Lung microvascular endothelial cell (primary cell): ENCODE results near the gene PRG2. TPM values are rescaled to one million over a fixed set of nuclear protein-coding genes. Genes with fewer than 3 reads are reported as not detected.
"Not testable (repeated sequence)": the region's sequence is repeated elsewhere in the genome, so short reads cannot be mapped to it uniquely, and the experiment has no call there.

Source experiments
- DNase-seq, 2 donors: peaks; one replicate each; pipeline versions ENCODE4 v3.0.0 to v3.0.0-alpha.2; 2010; ENCODE audit warnings: low read depth in 2 of 2
- total RNA-seq: library from RNA; depleted of rRNA; stranded (reverse); fragments of >200 nt; gene quantifications from 2 replicates; pipeline ENCODE4 v1.2.1, GENCODE V29; 2014

The PRG2 gene
- total RNA-seq, 1 donor from 2014 or later: not detected

GRCh38 chr11:57348636-57349313 is 41.7 kb downstream of the PRG2 start:
- no peak for DNase-seq

- DNase-seq: no peak
Observed at GRCh38 chr11:57348052-57348451, 42.4 kb downstream of the PRG2 start.

DNA sequence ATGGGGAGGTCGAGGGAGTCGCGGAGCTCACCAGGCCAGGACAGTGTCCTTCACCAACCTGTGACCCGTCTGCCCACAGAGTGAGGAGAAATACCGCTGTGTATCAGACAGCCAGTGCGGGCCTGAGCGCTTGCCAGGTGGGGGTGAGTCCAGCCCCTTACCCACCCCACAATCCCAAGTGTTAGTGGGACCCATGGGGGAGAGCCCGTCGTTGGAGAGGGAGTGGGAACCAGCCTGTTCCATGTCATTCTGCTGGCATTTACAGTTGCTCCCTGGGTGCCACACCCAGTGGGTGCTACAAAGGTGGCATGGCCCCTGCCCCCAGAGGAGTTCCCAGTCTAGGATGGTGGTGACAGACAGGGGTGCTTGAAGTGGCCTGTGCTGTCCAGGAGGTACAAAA is 43.1 kb downstream of the PRG2 start:
- DNase-seq: no peak

DNA sequence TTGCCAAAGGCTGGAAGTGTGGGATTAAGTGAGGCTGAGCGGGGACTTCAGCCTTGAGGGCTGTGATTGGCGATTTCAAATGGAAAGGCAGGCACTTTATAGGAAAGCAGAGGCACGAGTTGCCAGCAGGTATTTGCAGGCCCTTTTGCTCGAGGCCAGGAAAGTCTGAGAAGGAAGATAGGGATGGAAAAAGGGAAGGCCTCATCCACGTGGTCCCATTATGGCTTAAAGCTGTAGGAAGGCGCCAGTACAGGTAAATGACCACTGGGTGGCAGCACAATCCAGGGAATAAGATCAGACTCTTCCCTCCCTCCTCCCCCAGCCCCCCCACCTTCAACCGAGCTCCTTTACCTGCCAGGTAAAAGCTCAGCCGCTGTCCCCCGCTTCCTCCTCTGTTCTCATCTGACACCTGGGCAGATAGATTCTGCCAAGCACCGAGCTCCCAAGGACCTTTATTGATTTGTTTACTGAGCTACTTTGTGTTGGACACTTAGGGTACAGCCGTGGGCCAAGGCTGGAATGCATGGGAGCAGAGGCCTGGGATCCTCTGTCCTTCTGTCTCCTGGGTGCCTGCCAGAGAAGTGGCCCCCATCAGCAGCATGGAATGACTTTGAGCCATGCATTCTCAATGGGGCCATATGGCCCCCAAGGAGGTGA is 44.8 kb downstream of the PRG2 start:
- DNase-seq: peak; percentile 66 to 83

- DNase-seq: no peak
Observed at GRCh38 chr11:57344826-57345225, 45.6 kb downstream of the PRG2 start.

DNA sequence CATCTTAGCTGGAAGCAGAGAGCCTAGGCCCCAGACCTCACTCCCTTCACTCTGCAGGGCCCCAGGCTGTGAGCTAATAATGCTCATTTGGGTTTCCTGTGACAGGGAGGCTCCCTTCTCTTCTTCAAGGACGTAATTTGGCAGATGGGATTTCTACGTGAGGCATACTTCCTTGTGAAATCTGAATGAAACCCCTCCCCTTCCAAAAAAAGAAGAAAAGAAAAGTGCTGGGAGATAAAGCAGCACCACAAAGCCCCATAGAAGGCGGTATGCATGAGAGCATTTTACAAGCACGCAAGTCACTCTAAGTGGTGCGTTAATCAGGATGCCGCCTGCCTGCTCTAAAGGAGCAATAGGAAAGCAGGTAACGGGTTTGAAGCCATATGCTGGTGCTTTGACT is 46.6 kb downstream of the PRG2 start:
- DNase-seq: no peak

GRCh38 chr11:57342702-57343101 is 47.7 kb downstream of the PRG2 start:
- no peak for DNase-seq

GRCh38 chr11:57341250-57341808 is 49.1 kb downstream of the PRG2 start:
- no peak for DNase-seq

DNA sequence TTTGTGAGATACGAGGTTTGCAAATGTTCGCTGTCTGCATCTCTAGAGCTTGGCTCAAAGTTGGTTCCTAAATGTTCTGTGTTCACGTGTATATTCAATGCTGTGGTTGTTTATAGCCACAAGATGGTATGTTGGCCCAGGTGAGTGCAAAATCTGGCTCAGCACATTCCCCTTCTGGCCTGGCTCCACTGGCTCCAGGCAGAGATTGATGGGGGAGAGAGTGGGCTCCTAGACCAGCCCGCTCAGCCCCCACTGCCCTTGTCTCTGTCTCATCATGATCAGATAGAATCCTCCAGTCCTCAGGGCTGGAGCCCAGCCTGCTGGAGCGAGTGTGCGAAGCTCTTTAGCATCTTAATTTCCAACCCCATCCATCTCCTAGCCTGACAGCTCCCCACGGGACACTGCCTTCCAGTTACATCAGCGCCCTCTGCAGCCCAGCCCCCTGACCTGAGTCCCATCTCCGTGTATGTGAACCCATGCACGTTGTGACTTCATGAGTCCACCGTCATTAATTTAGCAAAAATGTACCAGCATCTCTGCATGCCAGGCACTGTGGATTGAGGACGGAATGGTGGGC is 50.3 kb downstream of the PRG2 start:
- DNase-seq: peak; percentile 43 to 60

- no peak for DNase-seq
Observed at GRCh38 chr11:57339328-57339727, 51.1 kb downstream of the PRG2 start.

DNA sequence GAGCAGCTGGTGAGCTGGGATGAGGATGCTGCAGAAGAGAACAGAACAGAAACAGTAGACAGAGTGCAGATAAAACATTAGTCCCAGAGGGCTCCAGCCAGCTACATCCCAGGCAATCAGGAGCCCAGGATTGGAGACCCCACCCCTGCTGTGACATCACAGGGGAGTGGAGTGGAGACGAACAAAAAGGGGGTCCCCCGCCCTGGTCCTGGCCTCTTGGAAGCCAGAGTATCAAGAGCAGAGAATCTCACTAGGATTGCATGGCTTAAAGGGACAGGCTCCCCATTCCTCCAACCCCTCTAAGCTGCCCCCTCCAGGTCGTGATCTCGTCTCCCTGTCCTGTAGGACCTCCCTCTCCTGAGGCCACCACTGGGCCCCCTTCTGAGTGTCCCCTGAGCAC is 52.3 kb downstream of the PRG2 start, which contains the start of gene P2RX3:
Gene P2RX3, plus strand, starts transcription at position 211 of the 400 bp plus-strand sequence. CDS start 199 bp downstream, outside the sequence.
- no peak for DNase-seq

GRCh38 chr11:57336856-57337255 is 53.6 kb downstream of the PRG2 start:
- DNase-seq: not testable (repeated sequence)

Other genes starting within 250 kb of the PRG2 start
- gene LRRC55, start 208.7 kb downstream of the PRG2 start, total RNA-seq: under 0.01 TPM in 2 replicates
- under 0.01 TPM in 2 replicates for gene APLNR, start 153.4 kb downstream of the PRG2 start, total RNA-seq
- 39.2 and 44.6 TPM in 2 replicates for gene TNKS1BP1, start 65.7 kb downstream of the PRG2 start, total RNA-seq
- 34.5 and 46.9 TPM in 2 replicates for gene SSRP1, start 54.8 kb downstream of the PRG2 start, total RNA-seq
- not detected in 2 replicates for gene P2RX3, start 52.3 kb downstream of the PRG2 start, total RNA-seq
- gene PRG3, start 9.5 kb downstream of the PRG2 start, total RNA-seq: not detected in 2 replicates
- 19.4 and 38.7 TPM in 2 replicates for gene SLC43A3, start 36.5 kb upstream of the PRG2 start, total RNA-seq
- under 0.01 and 0.20 TPM in 2 replicates for gene RTN4RL2, start 69.9 kb upstream of the PRG2 start, total RNA-seq
- 9.6 and 16.9 TPM in 2 replicates for gene SLC43A1, start 125.1 kb upstream of the PRG2 start, total RNA-seq
- 42.5 and 55.8 TPM in 2 replicates for gene TIMM10, start 140.1 kb upstream of the PRG2 start, total RNA-seq
- not detected in 2 replicates for gene SMTNL1, start 146.9 kb upstream of the PRG2 start, total RNA-seq
- 29.2 and 44.8 TPM in 2 replicates for gene UBE2L6, start 177.0 kb upstream of the PRG2 start, total RNA-seq
- 0.40 TPM in 1 of 2 replicates, not detected in the other for gene SERPING1, start 207.0 kb upstream of the PRG2 start, total RNA-seq